GM12878 (cell line): ENCODE results near the gene SNAPC4. TPM values are rescaled to one million over a fixed set of nuclear protein-coding genes. Genes with fewer than 3 reads are reported as not detected.
A peak's percentile ranks its signal among the peaks of the same experiment; 100 is the strongest.

Experiments
- ATAC-seq: fragments of 200-7000 bp; cut with Tn5 transposase; 3 replicates; pipeline ENCODE4 v1.9.1; 2020; ENCODE audit warnings: mild to moderate bottlenecking, moderate library complexity
- BruUV-seq: library from RNA; stranded (reverse); fragments of 400-500 nt; replicated peaks from 2 replicates; lab custom pipeline; 2021; lab: Mats Ljungman, UMichigan
- CTCF ChIA-PET: fragments of 300-600 bp; sonication (Branson Sonifier 250); formaldehyde crosslinking; extraction: SDS; loops from one replicate; lab custom pipeline; 2021; ENCODE audit warnings: inconsistent platforms; lab: Yijun Ruan, JAX
- POLR2A ChIA-PET: fragments of 350-600 bp; formaldehyde crosslinking; extraction: SDS; loops from one replicate; lab custom pipeline; 2021; ENCODE audit warnings: inconsistent platforms; lab: Charles Lee
- RAD21 ChIA-PET: fragments of 300-600 bp; sonication (Branson Sonifier 250); formaldehyde crosslinking; loops from one replicate; lab custom pipeline; 2023; ENCODE audit warnings: antibody characterized with exemption; ENCODE audit not compliant: unreplicated experiment; lab: Charles Lee
- SMC1A ChIA-PET: fragments of 300-600 bp; sonication (Branson Sonifier 250); formaldehyde crosslinking; loops from one replicate; lab custom pipeline; 2023; ENCODE audit not compliant: unreplicated experiment, uncharacterized antibody; lab: Charles Lee
- DNase-seq: peaks from one replicate; pipeline ENCODE4 v3.0.0-alpha.2; 2011; ENCODE audit warnings: low read depth, low spot score
- FAIRE-seq: peaks from 3 replicates; lab custom pipeline; 2011; peaks lifted over from hg19 to GRCh38; lab: Jason Lieb, UNC
- H2AFZ ChIP-seq: 2 replicates; pipeline ENCODE4 v1.6.0; 2011; ENCODE audit warnings: low read depth, low read length, control low read depth; ENCODE audit not compliant: control insufficient read depth
- H3K27ac ChIP-seq: 2 replicates; pipeline ENCODE4 v1.5.1; 2011; ENCODE audit warnings: control low read depth; ENCODE audit not compliant: control insufficient read depth, insufficient read depth
- H3K27me3 ChIP-seq, 2 experiments: replicated peaks in 1 of 2; 2 replicates each; pipeline versions ENCODE4 v1.6.0 to v1.6.1; 2011; ENCODE audit warnings: low read length in 1 of 2; ENCODE audit not compliant: control insufficient read depth in 2 of 2, insufficient read depth in 2 of 2
- H3K36me3 ChIP-seq, 2 experiments: 2 replicates each; pipeline ENCODE4 v1.5.1; 2011; ENCODE audit warnings: low read length in 1 of 2; ENCODE audit not compliant: control insufficient read depth in 2 of 2, insufficient read depth in 2 of 2
- H3K4me1 ChIP-seq: 2 replicates; pipeline ENCODE4 v1.6.1; 2011; ENCODE audit warnings: mild to moderate bottlenecking, low read length, moderate library complexity, mixed read lengths; ENCODE audit not compliant: control insufficient read depth, insufficient read depth
- H3K4me2 ChIP-seq: 2 replicates; pipeline ENCODE4 v1.6.0; 2011; ENCODE audit warnings: control low read depth; ENCODE audit not compliant: control insufficient read depth, insufficient read depth
- H3K4me3 ChIP-seq: fragments of 200-600 bp; sonication (generic); 2 replicates; pipeline ENCODE4 v1.5.1; 2016
- H3K79me2 ChIP-seq: 2 replicates; pipeline ENCODE4 v1.6.0; 2011; ENCODE audit warnings: low read length; ENCODE audit not compliant: control insufficient read depth, insufficient read depth
- H3K9ac ChIP-seq: 2 replicates; pipeline ENCODE4 v1.8.0; 2011; ENCODE audit warnings: low read length, control low read depth, mixed read lengths; ENCODE audit not compliant: control insufficient read depth, insufficient read depth
- H3K9me3 ChIP-seq: replicated peaks from 3 replicates; pipeline ENCODE4 v1.5.1; 2011; ENCODE audit warnings: mild to moderate bottlenecking, low read length; ENCODE audit not compliant: control insufficient read depth, insufficient read depth
- H4K20me1 ChIP-seq: 2 replicates; pipeline ENCODE4 v1.6.0; 2011; ENCODE audit not compliant: control insufficient read depth, insufficient read depth
- BACH1 ChIP-seq: fragments of 450-650 bp; IDR thresholded peaks from 2 replicates; pipeline ENCODE4 v1.6.1; 2017; ENCODE audit warnings: mild to moderate bottlenecking, borderline replicate concordance
- BCL3 ChIP-seq: IDR thresholded peaks from 2 replicates; pipeline ENCODE4 v1.6.1; 2011; ENCODE audit warnings: borderline replicate concordance, low read depth, mild to moderate bottlenecking, moderate library complexity, low read length; ENCODE audit not compliant: insufficient read depth, poor library complexity, severe bottlenecking
- CHD2 ChIP-seq: IDR thresholded peaks from 2 replicates; pipeline ENCODE4 v1.6.1; 2011; ENCODE audit warnings: low read depth, low read length, improper control_type of control experiment, borderline replicate concordance
- ESRRA ChIP-seq: IDR thresholded peaks from 2 replicates; pipeline ENCODE4 v1.6.1; 2012; ENCODE audit warnings: mild to moderate bottlenecking, low read length, improper control_type of control experiment
- HSF1 ChIP-seq: fragments of 150-350 bp; IDR thresholded peaks from 2 replicates; pipeline ENCODE4 v1.6.1; 2014; ENCODE audit warnings: mild to moderate bottlenecking, low read depth, low read length
- JUNB ChIP-seq: IDR thresholded peaks from 2 replicates; pipeline ENCODE4 v1.6.1; 2016; ENCODE audit warnings: antibody characterized with exemption, mild to moderate bottlenecking
- KLF5 ChIP-seq: fragments of 450-650 bp; IDR thresholded peaks from 2 replicates; pipeline ENCODE4 v1.6.1; 2014; ENCODE audit warnings: mild to moderate bottlenecking; ENCODE audit not compliant: partially characterized antibody
- NFXL1 ChIP-seq: fragments of 450-650 bp; IDR thresholded peaks from 2 replicates; pipeline ENCODE4 v1.6.1; 2017; ENCODE audit warnings: antibody characterized with exemption, mild to moderate bottlenecking, borderline replicate concordance
- PML ChIP-seq: IDR thresholded peaks from 2 replicates; pipeline ENCODE4 v1.6.1; 2012; ENCODE audit warnings: low read length, inconsistent platforms
- RFX5 ChIP-seq: IDR thresholded peaks from 2 replicates; pipeline ENCODE4 v1.6.1; 2011; ENCODE audit warnings: low read depth, low read length, improper control_type of control experiment
- TCF3 ChIP-seq: IDR thresholded peaks from 2 replicates; pipeline ENCODE4 v1.6.1; 2012; ENCODE audit warnings: low read depth, mild to moderate bottlenecking, low read length, borderline replicate concordance; ENCODE audit not compliant: insufficient read depth
- WGBS: methylation state at CpG from one replicate; pipeline ENCODE4 v1.1.6; 2016; ENCODE audit warnings: low lambda C conversion rate; ENCODE audit not compliant: insufficient replicate concordance, insufficient coverage; ENCODE audit errors: missing lambda C conversion rate; 5-methylcytosine and 5-hydroxymethylcytosine counted together
- in situ Hi-C: fragments of 300-500 bp; cut with MboI; formaldehyde crosslinking; loops from 9 replicates; pipeline ENCODE4 v1.14.3; 2018; ENCODE audit warnings: mixed read lengths
- intact Hi-C: fragments of 100-400 bp; cut with micrococcal nuclease; formaldehyde crosslinking; loops from one replicate; pipeline ENCODE4 v1.14.2; 2022; ENCODE audit not compliant: unreplicated experiment
- polyA plus RNA-seq, 11 experiments: library from polyadenylated mRNA; depleted of rRNA in 4 of 11; unstranded in 6 of 11; stranded (reverse) in 5 of 11; fragments of >200 nt; fragmentation: Nextera tagmentation in 4 of 11; fragmentation: Illumina TruSeq in 1 of 11; extraction: Ambion mirVana in 4 of 11; extraction: Trizol in 1 of 11; gene quantifications; 1 replicate in 1 of 11; 2 replicates in 10 of 11; pipeline versions ENCODE4 v1.2.1 to v1.2.3, GENCODE V29; 2011 to 2016; ENCODE audit warnings: inconsistent platforms in 2 of 11, missing spikeins in 2 of 11, low read depth in 1 of 11
- total RNA-seq, 4 experiments: library from RNA; depleted of rRNA in 3 of 4; stranded (reverse); fragments of >200 nt in 3 of 4; fragmentation: Illumina TruSeq in 1 of 4; extraction: Trizol in 1 of 4; gene quantifications; 2 replicates each; pipeline versions ENCODE4 v1.2.1 to v1.2.3, GENCODE V29; 2013 to 2021

The SNAPC4 gene
- total and polyA plus RNA-seq, 10 of the 15 experiments (the other 5 are each of a cell fraction or from before 2014, with no cell fraction given): 0.42 to 19.8 (median 7.0) TPM

- no peak overlapping the region for H3K4me3 ChIP-seq
- H3K36me3 ChIP-seq: peaks cover 7 to 18% of the 10 kb centered on the region in 2 experiments; a peak in 3 of 4 replicates
- H3K4me1 ChIP-seq: peaks cover 39% of the 10 kb centered on the region
- no peaks in the 10 kb centered on the region for H4K20me1 ChIP-seq
- no peak overlapping the region for H2AFZ ChIP-seq
- H3K27ac ChIP-seq: no peak overlapping the region
- H3K79me2 ChIP-seq: peaks cover 30% of the 10 kb centered on the region
- no peaks in the 10 kb centered on the region for H3K27me3 ChIP-seq
- ATAC-seq (no peak), FAIRE-seq (no peak), DNase-seq (no peak)
- POLR2A ChIA-PET: interaction anchor here (0.5 kb wide), 1 partner anchor 746 kb away, joined by 5 read pairs; no protein-coding TSS in a partner anchor
- 90% methylated on average over 7 of the region's 7 CpGs for WGBS
- CTCF ChIA-PET: no interaction called here
- RAD21 ChIA-PET: no interaction called here
- in situ Hi-C loops: no loop called here
- SMC1A ChIA-PET: no interaction called here
- H3K4me2 ChIP-seq: peak overlapping the region; percentile 90; the same call in 1 of the 2 replicates
- no peaks in the 10 kb centered on the region for H3K9me3 ChIP-seq
- H3K9ac ChIP-seq: no peak overlapping the region
- TF ChIP-seq NFXL1: no peak
- TF ChIP-seq PML: no peak
- no peak for TF ChIP-seq ESRRA
- no peak for TF ChIP-seq KLF5
- TF ChIP-seq BCL3: no peak
- no peak for TF ChIP-seq CHD2
- no peak for TF ChIP-seq BACH1
- TF ChIP-seq JUNB: no peak
- TF ChIP-seq TCF3: no peak
- TF ChIP-seq HSF1: no peak
- no peak for TF ChIP-seq RFX5
- intact Hi-C loops: no loop called here
- no TSS peak for BruUV-seq
These were observed 5.5 kb upstream of the SNAPC4 start for GRCh38 chr9:136405481-136405880.
